HG03103 (cell line): ENCODE data around the gene STRN4.
"Not testable (repeated sequence)": the region's sequence is repeated elsewhere in the genome, so short reads cannot be mapped to it uniquely, and the experiment has no call there.

Source experiments
- ATAC-seq: cut with Tn5 transposase; IDR thresholded peaks from one replicate; pipeline ENCODE4 v1.9.1; 2021; ENCODE audit warnings: low read depth; ENCODE audit not compliant: unreplicated experiment

STRN4 gene

GRCh38 chr19:46775642-46776258 lies 29.5 kb upstream of the STRN4 start:
- no peak for ATAC-seq

GRCh38 chr19:46773018-46773399 lies 26.8 kb upstream of the STRN4 start:
- no peak for ATAC-seq

DNA sequence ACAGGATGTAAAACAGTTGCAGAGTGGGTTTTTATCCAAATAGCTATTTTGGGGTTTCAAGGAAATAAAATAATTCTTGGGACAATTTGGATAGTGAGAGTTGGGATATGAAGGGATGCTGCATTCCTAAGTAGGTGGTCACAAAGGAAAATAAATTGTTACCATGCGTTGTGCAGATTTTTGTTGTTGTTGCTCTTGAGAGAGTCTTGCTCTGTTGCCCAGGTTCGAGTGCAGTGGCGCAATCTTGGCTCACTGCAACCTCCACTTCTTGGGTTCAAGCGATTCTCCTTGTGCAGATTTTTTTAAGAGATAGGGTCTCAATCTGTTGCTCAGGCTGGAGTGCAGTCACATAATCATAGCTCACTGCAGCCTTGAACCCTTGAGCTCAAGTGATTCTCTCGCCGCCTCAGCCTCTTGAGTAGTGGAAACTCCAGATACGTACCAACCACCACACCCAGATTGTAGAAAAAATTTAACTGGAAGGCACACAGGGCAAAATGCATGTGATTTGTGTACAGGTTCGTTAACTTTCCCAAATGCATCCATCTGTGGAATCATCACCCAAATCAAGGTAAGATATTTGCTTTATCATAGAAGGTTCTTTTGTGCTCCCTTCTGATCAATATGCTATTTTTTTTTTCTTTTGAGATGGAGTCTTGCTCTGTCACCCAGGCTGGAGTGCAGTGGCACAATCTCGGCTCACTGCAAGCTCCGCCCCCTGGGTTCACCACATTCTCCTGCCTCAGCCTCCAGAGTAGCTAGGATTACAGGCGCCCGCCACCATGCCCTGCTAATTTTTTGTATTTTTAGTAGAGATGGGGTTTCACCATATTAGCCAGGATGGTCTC lies 26.1 kb upstream of the STRN4 start:
- ATAC-seq: no peak

DNA sequence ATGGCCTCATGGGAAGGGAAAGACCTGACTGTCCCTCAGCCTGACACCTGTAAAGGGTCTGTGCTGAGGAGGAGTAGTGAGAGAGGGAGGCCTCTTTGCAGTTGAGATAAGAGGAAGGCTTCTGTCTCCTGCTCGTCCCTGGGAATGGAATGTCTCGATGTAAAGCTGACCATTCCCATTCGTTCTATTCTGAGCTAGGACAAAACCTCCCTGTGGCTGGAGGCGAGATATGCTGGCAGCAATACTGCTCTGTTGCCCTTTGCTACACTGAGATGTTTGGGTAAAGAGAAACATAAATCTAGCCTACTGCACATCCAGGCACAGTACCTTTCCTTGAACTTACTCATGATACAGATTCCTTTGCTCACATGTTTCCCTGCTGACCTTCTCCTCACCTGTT lies 22.5 kb upstream of the STRN4 start:
- not testable (repeated sequence) for ATAC-seq

DNA sequence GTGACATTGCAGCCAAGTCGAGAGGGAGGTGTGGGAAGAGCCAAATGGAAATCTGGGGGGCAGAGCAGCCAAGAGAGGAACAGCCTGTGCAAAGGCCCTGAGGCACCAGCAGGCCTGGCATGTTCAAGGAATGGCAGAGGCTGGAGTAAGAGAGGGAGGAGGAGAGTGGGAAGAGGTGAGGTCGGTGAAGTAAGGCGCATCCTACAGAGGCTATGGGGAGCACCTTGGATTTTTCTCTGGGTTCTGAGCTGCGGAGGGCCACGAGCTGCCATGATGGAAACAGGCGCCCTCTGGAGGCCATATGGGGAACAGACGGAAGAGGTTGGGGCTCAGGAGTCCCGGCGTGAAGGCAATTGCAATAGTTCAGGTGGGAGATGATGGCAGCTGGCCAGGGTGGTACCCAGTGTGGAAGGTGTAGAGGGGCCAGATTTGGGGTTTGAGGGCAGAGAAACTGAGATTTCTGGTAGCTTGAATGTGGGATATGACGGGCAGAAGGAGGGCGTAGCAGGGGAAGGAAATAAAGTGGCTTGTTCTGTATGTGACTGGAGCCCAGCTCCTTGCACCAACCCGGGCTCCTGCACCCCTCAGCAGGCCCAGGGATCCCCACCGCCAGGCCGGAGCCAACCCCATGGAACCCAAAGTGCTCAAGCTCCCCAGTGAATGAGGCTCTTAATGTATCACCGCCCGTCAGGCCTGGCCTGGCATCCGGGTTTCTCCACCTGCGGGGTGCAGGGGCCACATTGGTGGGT lies 20.5 kb upstream of the STRN4 start:
- no peak for ATAC-seq

DNA sequence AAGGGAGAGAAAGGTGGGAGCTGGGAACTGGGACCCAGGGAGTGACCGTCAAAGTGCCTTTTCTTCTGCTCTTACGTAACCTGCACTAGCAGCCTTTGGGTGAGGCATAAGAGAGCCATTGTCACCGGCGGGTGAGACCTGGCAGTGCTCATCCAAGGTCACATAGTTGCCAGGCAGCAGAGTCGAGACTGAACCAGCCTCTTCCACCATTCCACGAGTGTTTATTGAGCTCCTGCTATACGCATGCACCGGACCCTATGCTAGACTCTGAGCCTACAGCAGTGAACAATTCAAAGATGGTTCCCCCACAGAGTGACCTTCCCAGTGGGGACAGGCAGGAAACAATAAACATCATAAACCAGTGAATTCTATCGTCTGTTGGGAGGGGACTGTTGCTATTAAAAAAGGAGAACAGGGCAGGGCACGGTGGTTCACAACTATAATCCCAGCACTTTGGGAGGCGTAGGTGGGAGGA lies 18.6 kb upstream of the STRN4 start:
- no peak for ATAC-seq

DNA sequence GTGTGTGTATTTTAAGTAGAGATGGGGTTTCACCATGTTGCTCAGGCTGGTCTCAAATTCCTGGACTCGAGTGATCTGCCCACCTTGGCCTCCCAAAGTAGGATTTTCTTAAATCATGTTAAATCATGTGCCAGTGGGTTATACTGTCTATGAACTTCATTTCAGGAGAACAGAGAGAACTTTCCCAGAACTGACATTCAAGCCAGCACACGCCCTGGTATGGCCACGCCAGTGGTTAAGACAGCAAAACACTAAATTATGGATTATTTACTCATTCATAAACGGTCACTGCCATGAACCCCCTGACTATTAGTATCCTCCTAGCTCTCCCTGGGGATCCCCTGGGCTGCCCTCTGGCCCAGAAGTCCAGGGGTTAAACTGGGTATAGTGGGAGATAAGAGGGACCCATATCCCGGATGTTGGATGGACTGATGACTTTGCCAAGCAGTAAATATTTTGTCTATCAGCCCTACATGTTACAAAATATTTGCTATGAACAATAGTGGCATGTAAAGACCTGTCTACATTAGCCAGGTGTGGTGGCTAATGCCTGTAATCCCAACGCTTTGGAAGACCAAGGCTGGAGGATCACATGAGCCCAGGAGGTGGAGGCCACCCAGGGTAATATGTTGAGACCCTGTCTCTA lies 16.1 kb upstream of the STRN4 start:
- ATAC-seq: no peak

GRCh38 chr19:46761418-46761831 lies 15.2 kb upstream of the STRN4 start:
- no peak for ATAC-seq

- not testable (repeated sequence) for ATAC-seq
Measured at GRCh38 chr19:46760897-46761296, 14.6 kb upstream of the STRN4 start.

DNA sequence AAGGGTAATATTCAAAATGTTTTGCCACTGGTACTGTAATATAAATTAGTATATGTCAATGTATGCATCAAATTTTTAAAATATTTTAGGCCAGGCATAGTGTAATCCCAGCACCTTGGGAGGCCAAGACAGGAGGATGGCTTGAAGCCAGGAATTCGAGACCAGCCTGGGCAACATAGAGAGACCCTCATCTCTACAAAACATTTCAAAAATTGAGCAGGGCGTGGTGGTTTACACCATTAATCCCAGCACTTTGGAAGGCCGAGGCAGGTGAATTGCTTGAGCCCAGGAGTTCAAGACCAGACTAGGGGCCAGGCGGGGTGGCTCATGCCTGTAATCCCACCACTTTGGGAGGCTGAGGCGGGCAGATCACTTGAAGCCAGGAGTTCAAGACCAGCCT lies 14.1 kb upstream of the STRN4 start:
- no peak for ATAC-seq

DNA sequence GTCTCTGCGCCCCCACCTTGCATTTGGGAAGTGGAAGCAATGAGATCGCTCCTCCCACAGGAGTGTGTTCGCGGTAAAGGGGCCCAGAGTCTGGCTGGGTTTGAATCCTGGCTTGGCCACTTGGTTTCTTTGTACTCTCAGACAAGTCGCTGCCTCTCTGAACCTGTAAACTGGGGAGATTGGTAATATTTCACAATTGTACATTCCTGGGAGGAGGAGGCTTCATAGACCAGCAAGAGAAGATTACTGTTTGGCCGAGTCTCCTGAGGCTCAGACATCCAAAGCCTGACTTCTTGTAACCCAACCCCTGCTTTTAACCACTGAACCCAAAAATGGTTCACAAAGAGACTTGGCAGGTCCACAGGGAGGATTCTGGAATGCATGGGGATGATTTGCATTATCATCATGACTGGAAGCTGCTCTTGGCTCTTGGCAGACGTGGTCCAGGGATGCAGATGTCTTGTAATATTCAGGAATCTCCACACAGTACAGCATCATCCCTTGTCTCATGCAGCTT lies 13.6 kb upstream of the STRN4 start:
- no peak for ATAC-seq

DNA sequence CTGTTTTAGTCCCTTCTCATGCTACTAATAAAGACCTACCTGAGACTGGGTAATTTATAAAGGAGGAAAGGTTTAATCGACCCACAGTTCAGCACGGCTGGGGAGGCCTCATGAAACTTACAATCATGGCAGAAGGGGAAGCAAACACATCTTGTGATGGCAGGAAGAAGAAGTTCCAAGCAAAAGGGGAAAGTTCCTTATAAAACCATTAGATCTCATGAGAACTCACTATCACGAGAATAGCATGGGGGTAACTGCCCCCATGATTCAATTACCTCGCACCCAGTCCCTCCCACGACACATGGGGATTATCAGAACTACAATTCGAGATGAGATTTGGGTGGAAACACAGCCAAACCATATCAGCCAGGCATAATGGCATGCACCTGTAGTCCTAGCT lies 13.0 kb upstream of the STRN4 start:
- ATAC-seq: no peak

GRCh38 chr19:46756544-46756888 lies 10.3 kb upstream of the STRN4 start:
- no peak for ATAC-seq

- no peak for ATAC-seq
Measured at GRCh38 chr19:46755853-46756543, 9.7 kb upstream of the STRN4 start.

DNA sequence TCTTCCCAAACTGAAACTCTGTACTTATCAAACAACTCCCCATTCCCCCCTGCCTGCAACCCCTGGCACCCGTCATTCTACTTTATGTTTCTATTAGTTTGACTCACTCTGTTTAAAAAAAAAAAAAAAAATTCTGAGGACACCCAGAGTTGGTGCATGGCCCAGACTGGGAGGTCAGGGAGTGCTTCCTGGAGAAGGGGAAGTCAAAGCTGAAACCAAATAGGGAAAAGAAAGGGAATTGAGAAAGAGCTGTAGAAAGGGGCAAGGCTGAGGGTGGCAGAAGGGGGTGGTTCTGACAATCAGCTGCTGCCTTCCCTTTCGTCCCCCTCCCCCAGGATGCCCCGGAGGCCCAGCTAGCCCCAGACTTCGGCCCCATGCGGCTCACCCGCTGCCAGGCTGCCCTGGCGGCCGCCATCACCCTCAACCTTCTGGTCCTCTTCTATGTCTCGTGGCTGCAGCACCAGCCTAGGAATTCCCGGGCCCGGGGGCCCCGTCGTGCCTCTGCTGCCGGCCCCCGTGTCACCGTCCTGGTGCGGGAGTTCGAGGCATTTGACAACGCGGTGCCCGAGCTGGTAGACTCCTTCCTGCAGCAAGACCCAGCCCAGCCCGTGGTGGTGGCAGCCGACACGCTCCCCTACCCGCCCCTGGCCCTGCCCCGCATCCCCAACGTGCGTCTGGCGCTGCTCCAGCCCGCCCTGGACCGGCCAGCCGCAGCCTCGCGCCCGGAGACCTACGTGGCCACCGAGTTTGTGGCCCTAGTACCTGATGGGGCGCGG lies 9.0 kb upstream of the STRN4 start:
- no peak for ATAC-seq

DNA sequence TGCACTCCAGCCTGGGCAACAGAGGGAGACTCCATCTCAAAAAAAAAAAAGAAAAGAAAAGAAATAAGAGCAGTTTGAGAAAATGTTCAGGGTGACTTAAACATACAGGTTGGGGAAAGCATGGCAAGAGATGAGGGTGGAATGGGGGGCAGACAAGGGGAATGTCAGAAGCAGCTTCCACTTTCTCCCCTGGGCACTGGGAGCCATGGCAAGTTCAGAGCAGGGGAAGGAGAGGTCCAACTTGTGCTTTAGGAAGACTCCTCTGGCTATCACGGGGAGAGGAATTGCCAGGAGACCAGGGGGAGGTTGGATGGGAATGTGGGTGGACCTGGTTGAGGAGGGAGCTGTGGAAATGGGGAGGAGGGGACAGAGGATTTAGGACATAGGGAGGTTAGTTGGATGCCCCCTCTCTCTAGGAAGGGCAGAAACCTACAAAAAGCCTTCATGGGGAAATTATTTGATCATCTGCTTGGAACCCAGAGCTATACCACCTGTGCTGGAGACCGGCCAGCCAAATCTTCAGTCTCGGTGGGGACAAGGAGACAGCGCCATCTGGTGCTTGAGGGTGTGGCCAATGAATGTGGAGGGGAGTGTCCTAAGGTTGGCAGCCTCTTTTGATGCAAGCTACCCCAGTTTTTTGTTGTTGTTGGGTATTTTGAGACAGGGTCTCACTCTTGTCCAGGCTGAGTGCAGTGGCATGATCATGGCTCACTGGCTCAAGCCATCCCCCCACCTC lies 7.3 kb upstream of the STRN4 start:
- no peak for ATAC-seq

- no peak for ATAC-seq
Measured at GRCh38 chr19:46748325-46749109, 2.3 kb upstream of the STRN4 start.
